Activated gamma-delta T cell treated with anti-CD3 and anti-CD28 coated beads, Interleukin-2, amount 50 U/mL, for 16 hours (primary cell): ENCODE data around the gene GAB2.
A peak's percentile ranks its signal among the peaks of the same experiment; 100 is the strongest.

Experiments
- DNase-seq: peaks from one replicate; pipeline ENCODE4 v3.0.0-alpha.2; 2020; ENCODE audit warnings: low read depth

GAB2 gene

DNA sequence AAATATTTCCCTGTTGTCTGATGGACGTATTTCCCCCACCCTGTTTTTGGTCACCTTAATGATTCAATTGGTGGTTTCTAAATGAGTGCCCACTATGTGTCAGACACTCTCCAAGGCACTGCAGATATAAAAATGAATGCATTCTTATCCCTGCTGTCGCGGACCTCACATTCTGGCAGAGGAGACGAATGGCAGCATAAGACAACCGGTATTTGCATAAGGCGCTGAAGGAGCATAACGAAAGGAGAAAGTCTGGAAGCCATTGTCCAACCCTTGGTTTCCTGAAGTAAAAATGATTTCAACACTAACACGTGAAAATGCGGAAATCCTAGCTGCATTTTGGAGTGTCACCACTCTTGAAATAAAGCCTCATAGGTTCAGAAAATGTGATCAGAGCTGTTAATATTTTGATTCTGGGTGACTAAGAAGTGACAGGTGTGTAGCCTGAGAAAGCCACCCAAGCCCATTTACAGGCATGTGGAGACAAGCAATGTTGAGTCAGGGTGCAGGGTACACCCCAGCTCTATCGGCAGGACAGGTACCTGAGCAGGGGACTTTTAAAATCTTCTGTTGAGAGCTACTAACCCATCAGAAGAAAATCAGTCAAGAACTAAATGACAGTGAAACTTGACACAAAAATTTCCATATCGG is 10.1 kb upstream of the GAB2 start:
- no peak for DNase-seq

- DNase-seq: no peak
These were observed 9.2 kb upstream of the GAB2 start for GRCh38 chr11:78426845-78427244.

DNA sequence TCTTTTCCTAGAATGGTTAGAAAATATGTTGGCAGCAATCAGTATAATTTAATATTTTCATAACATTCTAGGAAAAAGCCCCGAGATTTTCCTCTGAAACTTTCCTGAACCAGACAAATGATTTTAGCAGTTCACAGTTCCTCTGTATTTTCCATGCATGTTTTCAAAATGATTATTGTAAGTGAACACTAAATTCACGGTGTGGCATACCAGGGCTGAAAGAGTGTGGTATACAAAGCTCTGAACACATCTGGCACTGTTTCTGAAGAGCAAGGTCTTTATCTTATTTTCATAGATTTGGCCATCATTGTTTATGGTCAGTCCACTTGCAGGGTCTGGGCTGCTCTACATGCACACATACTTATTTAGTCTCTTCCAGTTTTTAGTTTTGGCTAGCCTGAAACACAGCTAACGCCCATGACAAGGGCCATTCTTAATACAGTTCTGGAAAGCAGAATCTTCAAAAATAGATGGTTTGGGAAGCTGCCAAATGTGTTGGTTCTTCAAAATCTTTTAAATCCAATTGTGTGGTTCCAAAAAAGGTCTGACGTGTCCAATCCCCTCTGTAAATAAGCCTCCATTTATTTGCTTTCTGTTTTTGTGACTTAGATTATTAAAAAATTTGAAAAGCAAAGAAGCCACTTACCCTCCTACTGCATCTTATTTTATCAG is 7.9 kb upstream of the GAB2 start:
- no peak for DNase-seq

- no peak for DNase-seq
These were observed 7.0 kb upstream of the GAB2 start for GRCh38 chr11:78424334-78425270.

DNA sequence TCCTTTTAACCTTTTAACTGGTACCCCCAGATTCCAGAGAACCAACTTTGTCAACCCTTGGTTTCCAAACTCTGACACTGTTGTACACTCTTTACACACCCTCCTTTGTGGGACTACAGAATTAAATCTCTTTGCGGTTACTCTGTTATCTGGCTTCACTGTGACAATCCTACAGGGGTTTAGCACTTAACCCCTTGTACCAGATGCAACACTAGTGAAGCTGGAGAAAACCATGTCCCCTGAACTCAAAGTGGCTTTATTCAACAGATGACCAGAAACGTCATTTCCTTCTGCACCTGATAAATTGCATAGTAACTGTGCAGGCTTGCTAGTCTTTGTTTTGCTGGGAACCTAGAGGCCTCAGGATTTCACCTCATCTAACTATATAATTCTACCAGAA is 5.6 kb upstream of the GAB2 start:
- no peak for DNase-seq

- DNase-seq: peak; percentile 15
These were observed 3.2 kb upstream of the GAB2 start for GRCh38 chr11:78420796-78421209.

GRCh38 chr11:78420255-78420764 is 2.7 kb upstream of the GAB2 start:
- DNase-seq: peak; percentile 22

DNA sequence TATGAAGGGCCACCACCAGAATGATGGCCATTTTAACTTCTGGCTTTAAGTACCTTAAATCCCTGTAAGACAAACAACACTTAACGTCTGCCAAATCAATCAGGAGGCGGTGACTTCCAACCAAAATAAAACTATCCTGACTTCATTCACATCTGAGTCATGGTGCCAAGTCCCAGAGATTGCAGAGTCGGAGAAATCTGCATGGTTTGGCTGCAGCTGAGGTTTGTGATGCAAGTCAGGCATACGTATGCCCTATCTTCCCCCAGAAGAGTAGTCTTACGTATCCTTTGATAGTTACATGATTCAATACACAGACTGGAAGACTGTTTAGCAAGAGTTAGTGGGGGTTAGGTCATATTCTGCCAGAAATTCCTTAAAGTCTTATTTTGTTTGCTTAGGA is 1.7 kb upstream of the GAB2 start:
- DNase-seq: no peak

GRCh38 chr11:78418584-78419211 is 1.1 kb upstream of the GAB2 start:
- DNase-seq: no peak

GRCh38 chr11:78417888-78418583 is 416 bp upstream of the GAB2 start:
- peak; percentile 54 for DNase-seq

GRCh38 chr11:78416285-78417174 is 1.1 kb downstream of the GAB2 start:
- DNase-seq: peak; percentile 57

DNA sequence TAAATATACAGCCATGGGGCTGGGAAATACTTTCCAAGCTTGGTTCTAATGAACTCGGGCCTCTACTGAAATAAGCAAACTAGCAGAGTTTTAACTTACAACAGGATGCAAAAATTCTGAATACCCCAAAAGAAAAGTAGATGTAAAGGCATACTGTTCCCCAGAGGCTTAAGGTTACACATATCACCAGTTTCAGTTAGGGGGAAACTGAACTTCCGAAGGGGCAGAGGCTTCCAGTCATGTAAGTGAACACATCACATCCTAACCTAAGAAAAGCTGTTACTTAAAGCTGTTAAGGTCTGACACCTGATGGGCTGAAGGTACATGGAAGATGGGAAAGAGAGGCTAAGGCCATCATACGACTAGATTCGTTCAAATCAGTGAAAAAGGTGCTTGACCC is 2.3 kb downstream of the GAB2 start:
- no peak for DNase-seq

GRCh38 chr11:78414321-78415051 is 3.1 kb downstream of the GAB2 start:
- no peak for DNase-seq

- no peak for DNase-seq
These were observed 9.0 kb downstream of the GAB2 start for GRCh38 chr11:78408619-78409018.

- no peak for DNase-seq
These were observed 10.9 kb downstream of the GAB2 start for GRCh38 chr11:78406568-78407196.

GRCh38 chr11:78405805-78406204 is 11.8 kb downstream of the GAB2 start:
- no peak for DNase-seq

DNA sequence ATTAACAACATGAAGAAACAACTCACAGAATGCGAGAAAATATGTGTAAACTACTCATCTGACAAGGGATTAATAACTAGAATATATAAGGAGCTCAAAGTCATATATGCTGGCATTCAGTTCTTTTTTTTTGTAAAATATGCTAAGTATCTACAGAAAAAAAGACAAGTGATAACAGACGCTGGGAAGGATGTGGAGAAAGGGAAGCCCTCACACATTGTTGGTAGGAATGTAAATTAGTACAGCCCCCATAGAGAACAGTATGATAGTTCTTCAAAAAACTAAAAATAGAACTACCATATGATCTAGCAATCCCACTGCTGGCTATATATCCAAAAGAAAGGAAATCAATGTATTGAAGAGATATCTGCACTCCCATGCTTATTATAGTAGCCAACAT is 13.8 kb downstream of the GAB2 start:
- no peak for DNase-seq

GRCh38 chr11:78402847-78403246 is 14.8 kb downstream of the GAB2 start:
- DNase-seq: no peak

GRCh38 chr11:78400702-78401101 is 16.9 kb downstream of the GAB2 start:
- DNase-seq: no peak
